ENCODE measurements around the gene BRD1. TPM values are rescaled to one million over a fixed set of nuclear protein-coding genes. Genes with fewer than 3 reads are reported as not detected.

The BRD1 gene
- polyA plus RNA-seq, 1 donor from 2014 or later, result 79.3 TPM

- Histone ChIP-seq H2AFZ (ENCODE audit: low read depth, low read length) (no peak overlapping the region), H3K9me2 (ENCODE audit: insufficient read depth, low read length) (no peaks in the 10 kb centered on the region), H3K4me2 (ENCODE audit: low read length) (no peak overlapping the region), H3K36me3 (ENCODE audit: insufficient read depth, low read length) (no peaks in the 10 kb centered on the region), H4K20me1 (ENCODE audit: insufficient read depth) (peaks cover 32% of the 10 kb centered on the region), H3K79me2 (replicated peaks; ENCODE audit: insufficient read depth, low read length) (peaks cover 54% of the 10 kb centered on the region), H3F3A (ENCODE audit: insufficient read depth, low read length, poor library complexity, severe bottlenecking) (no peaks in the 10 kb centered on the region), H3K9ac (ENCODE audit: low read length) (no peak overlapping the region), H3K27ac (ENCODE audit: low read length) (no peak overlapping the region), H3K27me3 (ENCODE audit: insufficient read depth, low read depth, low read length) (no peaks in the 10 kb centered on the region), H3K9me3 (ENCODE audit: low read length) (no peaks in the 10 kb centered on the region), H3K4me3 (ENCODE audit: low read length) (no peak overlapping the region)
- no peak for TF ChIP-seq EZH2 (IDR thresholded peaks at IDR 0.05; ENCODE audit: borderline replicate concordance, insufficient read depth, low read length, poor library complexity, severe bottlenecking)
- no peak for TF ChIP-seq RAD21 (conservative IDR thresholded peaks at IDR 0.05)
- no peak for TF ChIP-seq EP300 (conservative IDR thresholded peaks at IDR 0.05; ENCODE audit: poor library complexity, severe bottlenecking)
- TF ChIP-seq TAF1 (IDR thresholded peaks at IDR 0.05; ENCODE audit: low read depth), result no peak
- no peak for TF ChIP-seq MXI1 (conservative IDR thresholded peaks at IDR 0.05; ENCODE audit: poor library complexity, severe bottlenecking)
- TF ChIP-seq SMC3 (conservative IDR thresholded peaks at IDR 0.05; ENCODE audit: poor library complexity), result no peak
- TF ChIP-seq, protein P1, sequence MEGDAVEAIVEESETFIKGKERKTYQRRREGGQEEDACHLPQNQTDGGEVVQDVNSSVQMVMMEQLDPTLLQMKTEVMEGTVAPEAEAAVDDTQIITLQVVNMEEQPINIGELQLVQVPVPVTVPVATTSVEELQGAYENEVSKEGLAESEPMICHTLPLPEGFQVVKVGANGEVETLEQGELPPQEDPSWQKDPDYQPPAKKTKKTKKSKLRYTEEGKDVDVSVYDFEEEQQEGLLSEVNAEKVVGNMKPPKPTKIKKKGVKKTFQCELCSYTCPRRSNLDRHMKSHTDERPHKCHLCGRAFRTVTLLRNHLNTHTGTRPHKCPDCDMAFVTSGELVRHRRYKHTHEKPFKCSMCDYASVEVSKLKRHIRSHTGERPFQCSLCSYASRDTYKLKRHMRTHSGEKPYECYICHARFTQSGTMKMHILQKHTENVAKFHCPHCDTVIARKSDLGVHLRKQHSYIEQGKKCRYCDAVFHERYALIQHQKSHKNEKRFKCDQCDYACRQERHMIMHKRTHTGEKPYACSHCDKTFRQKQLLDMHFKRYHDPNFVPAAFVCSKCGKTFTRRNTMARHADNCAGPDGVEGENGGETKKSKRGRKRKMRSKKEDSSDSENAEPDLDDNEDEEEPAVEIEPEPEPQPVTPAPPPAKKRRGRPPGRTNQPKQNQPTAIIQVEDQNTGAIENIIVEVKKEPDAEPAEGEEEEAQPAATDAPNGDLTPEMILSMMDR (IDR thresholded peaks at IDR 0.05; ENCODE audit: poor library complexity, severe bottlenecking), result no peak
- no peak for TF ChIP-seq POLR2AphosphoS5 (IDR thresholded peaks at IDR 0.05)
- TF ChIP-seq, protein P2, sequence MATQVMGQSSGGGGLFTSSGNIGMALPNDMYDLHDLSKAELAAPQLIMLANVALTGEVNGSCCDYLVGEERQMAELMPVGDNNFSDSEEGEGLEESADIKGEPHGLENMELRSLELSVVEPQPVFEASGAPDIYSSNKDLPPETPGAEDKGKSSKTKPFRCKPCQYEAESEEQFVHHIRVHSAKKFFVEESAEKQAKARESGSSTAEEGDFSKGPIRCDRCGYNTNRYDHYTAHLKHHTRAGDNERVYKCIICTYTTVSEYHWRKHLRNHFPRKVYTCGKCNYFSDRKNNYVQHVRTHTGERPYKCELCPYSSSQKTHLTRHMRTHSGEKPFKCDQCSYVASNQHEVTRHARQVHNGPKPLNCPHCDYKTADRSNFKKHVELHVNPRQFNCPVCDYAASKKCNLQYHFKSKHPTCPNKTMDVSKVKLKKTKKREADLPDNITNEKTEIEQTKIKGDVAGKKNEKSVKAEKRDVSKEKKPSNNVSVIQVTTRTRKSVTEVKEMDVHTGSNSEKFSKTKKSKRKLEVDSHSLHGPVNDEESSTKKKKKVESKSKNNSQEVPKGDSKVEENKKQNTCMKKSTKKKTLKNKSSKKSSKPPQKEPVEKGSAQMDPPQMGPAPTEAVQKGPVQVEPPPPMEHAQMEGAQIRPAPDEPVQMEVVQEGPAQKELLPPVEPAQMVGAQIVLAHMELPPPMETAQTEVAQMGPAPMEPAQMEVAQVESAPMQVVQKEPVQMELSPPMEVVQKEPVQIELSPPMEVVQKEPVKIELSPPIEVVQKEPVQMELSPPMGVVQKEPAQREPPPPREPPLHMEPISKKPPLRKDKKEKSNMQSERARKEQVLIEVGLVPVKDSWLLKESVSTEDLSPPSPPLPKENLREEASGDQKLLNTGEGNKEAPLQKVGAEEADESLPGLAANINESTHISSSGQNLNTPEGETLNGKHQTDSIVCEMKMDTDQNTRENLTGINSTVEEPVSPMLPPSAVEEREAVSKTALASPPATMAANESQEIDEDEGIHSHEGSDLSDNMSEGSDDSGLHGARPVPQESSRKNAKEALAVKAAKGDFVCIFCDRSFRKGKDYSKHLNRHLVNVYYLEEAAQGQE (IDR thresholded peaks at IDR 0.05; ENCODE audit: borderline replicate concordance), result no peak
Observed at GRCh38 chr22:49786976-49787706, 40.5 kb downstream of the BRD1 start.

DNA sequence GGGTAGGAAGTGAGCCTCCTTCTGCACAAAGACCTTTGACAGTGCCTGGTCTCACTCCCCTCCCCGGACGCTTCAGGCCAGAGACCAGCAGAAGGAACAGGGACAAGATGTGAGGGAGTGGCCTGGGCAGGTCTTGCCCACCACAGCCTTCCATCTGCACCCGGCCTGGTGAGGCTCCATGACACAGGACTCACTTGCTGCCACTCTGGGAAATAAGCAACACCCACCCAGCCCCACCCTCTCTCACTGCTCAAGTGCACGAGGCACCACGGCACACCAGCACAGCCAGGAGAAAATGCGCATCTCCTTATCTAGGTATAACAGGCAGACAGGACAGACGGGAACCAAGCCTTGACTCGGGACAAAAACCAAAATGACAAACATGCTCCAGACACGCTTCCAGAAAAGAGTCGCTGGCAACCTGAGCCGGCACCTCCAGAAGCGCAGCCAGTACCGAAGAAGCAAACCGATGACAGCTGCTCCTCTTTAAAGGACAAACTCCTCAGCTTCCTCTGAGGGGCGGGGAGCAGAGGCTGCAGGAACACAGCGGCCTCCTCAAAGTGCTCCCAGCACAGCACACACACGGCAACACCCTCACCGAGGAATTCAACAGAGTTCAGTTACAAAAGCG, 41.7 kb downstream of the BRD1 start:
- no peaks in the 10 kb centered on the region for H3K9me3 ChIP-seq (ENCODE audit: low read length)
- H4K20me1 ChIP-seq (ENCODE audit: insufficient read depth), result peaks cover 25% of the 10 kb centered on the region
- no peaks in the 10 kb centered on the region for H3K27me3 ChIP-seq (ENCODE audit: insufficient read depth, low read depth, low read length)
- H3K27ac ChIP-seq (ENCODE audit: low read length), result no peak overlapping the region
- no peak overlapping the region for H3K4me3 ChIP-seq (ENCODE audit: low read length)
- no peak overlapping the region for H3K4me2 ChIP-seq (ENCODE audit: low read length)
- H3F3A ChIP-seq (ENCODE audit: insufficient read depth, low read length, poor library complexity, severe bottlenecking), result no peaks in the 10 kb centered on the region
- H3K36me3 ChIP-seq (ENCODE audit: insufficient read depth, low read length), result no peaks in the 10 kb centered on the region
- no peak overlapping the region for H3K9ac ChIP-seq (ENCODE audit: low read length)
- TF ChIP-seq EZH2 (IDR thresholded peaks at IDR 0.05; ENCODE audit: borderline replicate concordance, insufficient read depth, low read length, poor library complexity, severe bottlenecking) (no peak), SMC3 (conservative IDR thresholded peaks at IDR 0.05; ENCODE audit: poor library complexity) (no peak), POLR2AphosphoS5 (IDR thresholded peaks at IDR 0.05) (no peak)
- TF ChIP-seq, protein P2 (IDR thresholded peaks at IDR 0.05; ENCODE audit: borderline replicate concordance), result no peak
- H3K9me2 ChIP-seq (ENCODE audit: insufficient read depth, low read length), result no peaks in the 10 kb centered on the region
- no peak overlapping the region for H2AFZ ChIP-seq (ENCODE audit: low read depth, low read length)
- peaks cover 51% of the 10 kb centered on the region for H3K79me2 ChIP-seq (replicated peaks; ENCODE audit: insufficient read depth, low read length)

Data from neural cell (in vitro differentiated cells).